DOHH2 (cell line): Measurements from ENCODE around the gene ITPR3.

Source experiments
- H3F3A ChIP-seq: fragments of 200-600 bp; sonication (generic), shearing (Covaris generic); 2 replicates; pipeline ENCODE4 v1.6.0; 2016; ENCODE audit warnings: antibody characterized with exemption, mild to moderate bottlenecking; ENCODE audit not compliant: control insufficient read depth, insufficient read depth
- H3K27ac ChIP-seq: fragments of 200-600 bp; sonication (generic); 2 replicates; pipeline ENCODE4 v1.5.1; 2014; ENCODE audit warnings: low read depth, mild to moderate bottlenecking, low read length, moderate library complexity
- H3K27me3 ChIP-seq: fragments of 200-600 bp; sonication (generic); 2 replicates; pipeline ENCODE4 v1.6.1; 2014; ENCODE audit warnings: mild to moderate bottlenecking, low read length, mixed read lengths; ENCODE audit not compliant: control insufficient read depth
- H3K36me3 ChIP-seq: fragments of 200-600 bp; sonication (generic); 2 replicates; pipeline ENCODE4 v1.6.1; 2014; ENCODE audit warnings: mild to moderate bottlenecking, low read length, moderate library complexity, mixed read lengths; ENCODE audit not compliant: control insufficient read depth
- H3K4me1 ChIP-seq: fragments of 200-600 bp; sonication (generic); 2 replicates; pipeline ENCODE4 v1.6.1; 2014; ENCODE audit warnings: mild to moderate bottlenecking, low read length, mixed read lengths; ENCODE audit not compliant: control insufficient read depth
- H3K4me2 ChIP-seq: fragments of 200-600 bp; sonication (generic); 2 replicates; pipeline ENCODE4 v1.6.0; 2014; ENCODE audit warnings: mild to moderate bottlenecking, low read length, moderate library complexity
- H3K4me3 ChIP-seq: fragments of 200-600 bp; sonication (generic); 2 replicates; pipeline ENCODE4 v1.5.1; 2014; ENCODE audit warnings: mild to moderate bottlenecking, low read length, mixed read lengths
- H3K79me2 ChIP-seq: fragments of 200-600 bp; sonication (generic); 2 replicates; pipeline ENCODE4 v1.6.1; 2014; ENCODE audit warnings: mild to moderate bottlenecking, low read length, mixed read lengths; ENCODE audit not compliant: control insufficient read depth
- H3K9me2 ChIP-seq: fragments of 200-600 bp; sonication (generic); replicated peaks from 2 replicates; pipeline ENCODE4 v1.6.1; 2014; ENCODE audit warnings: mild to moderate bottlenecking, low read length, mixed read lengths; ENCODE audit not compliant: control insufficient read depth
- H3K9me3 ChIP-seq: fragments of 200-600 bp; sonication (generic); 2 replicates; pipeline ENCODE4 v1.6.1; 2014; ENCODE audit warnings: antibody characterized with exemption, low read length, mixed read lengths; ENCODE audit not compliant: control insufficient read depth, insufficient read depth
- H4K20me1 ChIP-seq: fragments of 200-600 bp; sonication (generic); 2 replicates; pipeline ENCODE4 v1.6.0; 2014; ENCODE audit warnings: low read depth, mild to moderate bottlenecking, antibody characterized with exemption, low read length, moderate library complexity; ENCODE audit not compliant: control insufficient read depth, insufficient read depth
- CTCF ChIP-seq: fragments of 200-600 bp; sonication (generic); IDR thresholded peaks from one replicate; pipeline ENCODE4 v1.5.1; 2014; ENCODE audit warnings: antibody characterized with exemption, mild to moderate bottlenecking, low read depth, low read length; ENCODE audit not compliant: poor library complexity, severe bottlenecking
- EZH2phosphoT487 ChIP-seq: fragments of 200-600 bp; sonication (generic); IDR thresholded peaks from 2 replicates; pipeline ENCODE4 v1.6.1; 2017; ENCODE audit warnings: borderline replicate concordance, mild to moderate bottlenecking, antibody characterized with exemption, low read length, moderate library complexity, mixed read lengths

Gene ITPR3

GRCh38 chr6:33696548-33697518 is 75.7 kb downstream of the ITPR3 start:
- H3K9me3 ChIP-seq, result no peaks in the 10 kb centered on the region
- H4K20me1 ChIP-seq, result 0 out of 2 replicates have a peak, but pooled peaks cover 5% of the 10 kb centered on the region
- peaks cover 3% of the 10 kb centered on the region; the same call in 1 of the 2 replicates for H3K79me2 ChIP-seq
- H3K4me3 ChIP-seq, result peak overlapping the region; percentile 24
- H3K27ac ChIP-seq, result peak overlapping the region; percentile 59
- H3K4me1 ChIP-seq, result peaks cover 79% of the 10 kb centered on the region
- peak overlapping the region; percentile 46 for H3K4me2 ChIP-seq
- TF ChIP-seq EZH2phosphoT487 (no peak), CTCF (no peak)
- H3F3A ChIP-seq, result peaks cover 35% of the 10 kb centered on the region
- H3K36me3 ChIP-seq, result peaks cover 96% of the 10 kb centered on the region
- H3K9me2 ChIP-seq, result no peaks in the 10 kb centered on the region
- H3K27me3 ChIP-seq, result no peaks in the 10 kb centered on the region

GRCh38 chr6:33697845-33698244 is 76.7 kb downstream of the ITPR3 start:
- 0 out of 2 replicates have a peak, but pooled peaks cover 5% of the 10 kb centered on the region for H4K20me1 ChIP-seq
- H3K27me3 ChIP-seq, result no peaks in the 10 kb centered on the region
- H3K79me2 ChIP-seq, result peaks cover 3% of the 10 kb centered on the region; the same call in 1 of the 2 replicates
- no peak overlapping the region for H3K4me3 ChIP-seq
- H3K9me2 ChIP-seq, result no peaks in the 10 kb centered on the region
- TF ChIP-seq CTCF (no peak), EZH2phosphoT487 (no peak)
- no peak overlapping the region for H3K27ac ChIP-seq
- H3K4me2 ChIP-seq, result no peak overlapping the region
- peaks cover 39% of the 10 kb centered on the region for H3F3A ChIP-seq
- H3K4me1 ChIP-seq, result peaks cover 69% of the 10 kb centered on the region
- peaks cover 87% of the 10 kb centered on the region for H3K36me3 ChIP-seq
- H3K9me3 ChIP-seq, result no peaks in the 10 kb centered on the region

- no peak overlapping the region for H3K4me3 ChIP-seq
- no peaks in the 10 kb centered on the region for H3K9me2 ChIP-seq
- peaks cover 62% of the 10 kb centered on the region for H3K4me1 ChIP-seq
- H3K27ac ChIP-seq, result 0 out of 2 replicates have a peak overlapping the region, but pooled peaks have one; percentile 7
- peaks cover 3% of the 10 kb centered on the region; the same call in 1 of the 2 replicates for H3K79me2 ChIP-seq
- H3K27me3 ChIP-seq, result no peaks in the 10 kb centered on the region
- TF ChIP-seq CTCF (no peak), EZH2phosphoT487 (no peak)
- H3K36me3 ChIP-seq, result peaks cover 82% of the 10 kb centered on the region
- peaks cover 40% of the 10 kb centered on the region for H3F3A ChIP-seq
- H3K9me3 ChIP-seq, result no peaks in the 10 kb centered on the region
- H4K20me1 ChIP-seq, result 0 out of 2 replicates have a peak, but pooled peaks cover 5% of the 10 kb centered on the region
- H3K4me2 ChIP-seq, result no peak overlapping the region
Measured at GRCh38 chr6:33698494-33698893, 77.4 kb downstream of the ITPR3 start.
